PC-9 (cell line): ENCODE data around the gene POLD3.

Experiments used
- EZH2 ChIP-seq: fragments of 200-600 bp; sonication (generic); IDR thresholded peaks from 2 replicates; pipeline ENCODE4 v1.8.0; 2017; ENCODE audit warnings: antibody characterized with exemption, low read depth
- TF ChIP-seq, protein P1 (sequence below): fragments of 200-600 bp; sonication (generic); conservative IDR thresholded peaks from 2 replicates; pipeline ENCODE4 v1.6.1; 2017; ENCODE audit warnings: mixed run types, antibody characterized with exemption, mild to moderate bottlenecking, moderate library complexity

DNA sequence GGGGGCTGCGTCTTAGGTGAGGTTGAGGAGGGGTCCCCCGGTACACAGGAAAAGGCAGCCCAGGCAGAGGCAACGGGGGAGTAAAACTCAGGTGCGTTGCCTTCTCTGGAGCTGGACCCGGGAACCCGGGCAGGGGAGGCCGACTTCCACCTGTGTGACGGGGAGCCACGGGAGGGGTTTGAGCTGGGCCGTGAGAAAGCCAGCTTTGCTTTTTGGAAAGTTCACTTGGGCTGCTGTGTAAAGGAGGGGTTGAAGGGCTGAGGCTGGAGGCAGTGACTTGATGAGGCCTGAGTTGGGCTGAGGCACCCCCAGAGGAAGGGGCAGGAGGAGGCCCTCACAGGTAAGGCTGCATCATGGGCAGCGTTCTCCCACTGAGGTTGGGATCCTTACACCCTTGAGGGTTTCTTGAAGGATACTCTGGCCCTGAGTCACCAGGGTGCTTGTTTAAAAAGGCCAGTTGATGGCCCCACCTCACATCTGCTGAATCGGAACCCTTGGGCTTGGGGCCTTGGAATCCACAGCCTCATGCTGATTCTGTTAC is 91.6 kb downstream of the POLD3 start:
- TF ChIP-seq, protein P1, sequence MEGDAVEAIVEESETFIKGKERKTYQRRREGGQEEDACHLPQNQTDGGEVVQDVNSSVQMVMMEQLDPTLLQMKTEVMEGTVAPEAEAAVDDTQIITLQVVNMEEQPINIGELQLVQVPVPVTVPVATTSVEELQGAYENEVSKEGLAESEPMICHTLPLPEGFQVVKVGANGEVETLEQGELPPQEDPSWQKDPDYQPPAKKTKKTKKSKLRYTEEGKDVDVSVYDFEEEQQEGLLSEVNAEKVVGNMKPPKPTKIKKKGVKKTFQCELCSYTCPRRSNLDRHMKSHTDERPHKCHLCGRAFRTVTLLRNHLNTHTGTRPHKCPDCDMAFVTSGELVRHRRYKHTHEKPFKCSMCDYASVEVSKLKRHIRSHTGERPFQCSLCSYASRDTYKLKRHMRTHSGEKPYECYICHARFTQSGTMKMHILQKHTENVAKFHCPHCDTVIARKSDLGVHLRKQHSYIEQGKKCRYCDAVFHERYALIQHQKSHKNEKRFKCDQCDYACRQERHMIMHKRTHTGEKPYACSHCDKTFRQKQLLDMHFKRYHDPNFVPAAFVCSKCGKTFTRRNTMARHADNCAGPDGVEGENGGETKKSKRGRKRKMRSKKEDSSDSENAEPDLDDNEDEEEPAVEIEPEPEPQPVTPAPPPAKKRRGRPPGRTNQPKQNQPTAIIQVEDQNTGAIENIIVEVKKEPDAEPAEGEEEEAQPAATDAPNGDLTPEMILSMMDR = no peak
- no peak for TF ChIP-seq EZH2
